ENCODE data around the gene FOXP1.

FOXP1 gene

DNA sequence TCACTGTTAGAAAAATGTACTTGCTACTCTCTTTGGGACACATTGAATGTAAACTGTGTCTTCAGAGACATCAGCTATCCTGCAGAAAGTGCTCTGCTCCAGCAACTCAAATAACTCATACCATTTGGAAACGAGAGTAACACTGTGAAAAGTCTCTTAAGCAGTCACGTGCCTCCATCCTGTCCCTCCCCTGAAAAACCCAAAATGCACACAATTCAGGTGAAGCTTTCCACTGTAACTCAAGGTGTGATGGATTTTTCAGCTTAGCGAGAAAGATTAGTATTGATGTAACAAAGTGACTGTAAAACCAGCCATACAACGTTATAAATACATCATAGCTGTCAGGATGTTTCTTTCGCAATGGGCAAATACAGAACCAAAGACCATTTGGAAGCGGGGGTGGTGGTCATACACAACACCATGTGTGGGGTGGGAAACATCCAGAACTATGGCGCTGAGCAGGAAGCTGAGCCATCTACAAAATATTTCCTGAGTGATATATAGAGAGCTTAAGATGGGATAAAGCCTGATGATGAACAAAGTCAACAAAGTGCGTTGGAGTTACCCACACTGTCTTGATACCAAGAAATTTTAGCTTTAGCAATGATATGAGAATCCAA lies 332.3 kb downstream of the FOXP1 start:
- DNase-seq (ENCODE audit: insufficient read length, low spot score) (no peak), FAIRE-seq (no peak)
- TF ChIP-seq PAX5 (IDR thresholded peaks at IDR 0.05; ENCODE audit: insufficient read depth, low read length, severe bottlenecking) (no peak), SPI1 (IDR thresholded peaks at IDR 0.05; ENCODE audit: low read depth, low read length) (no peak), POLR2A (IDR thresholded peaks at IDR 0.05; ENCODE audit: low read depth, low read length) (no peak), POU2F2 (IDR thresholded peaks at IDR 0.05; ENCODE audit: low read depth, low read length) (no peak), POLR2AphosphoS5 (IDR thresholded peaks at IDR 0.05; ENCODE audit: low read depth, low read length) (no peak), TAF1 (IDR thresholded peaks at IDR 0.05; ENCODE audit: low read depth, low read length) (no peak)

DNA sequence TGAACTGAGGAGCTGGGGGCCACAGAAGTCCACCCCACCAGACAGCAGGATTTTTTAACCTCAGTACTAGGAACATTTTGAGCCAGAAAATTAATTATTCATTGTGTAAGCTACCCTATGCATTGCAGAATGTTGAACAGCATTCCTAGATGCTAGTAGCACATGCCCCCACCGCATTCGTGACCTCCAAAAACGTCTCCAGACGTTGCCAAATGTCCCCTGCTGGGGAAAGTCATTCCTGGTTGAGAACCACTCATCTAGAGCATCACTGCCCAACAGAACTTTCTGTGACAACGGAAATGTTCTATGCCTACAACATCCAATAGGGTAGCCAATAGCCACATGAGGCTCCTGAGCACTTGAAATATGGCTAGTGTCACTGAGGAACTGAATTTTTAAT lies 333.5 kb downstream of the FOXP1 start:
- FAIRE-seq: no peak
- no peak for DNase-seq (ENCODE audit: insufficient read length, low spot score)
- TF ChIP-seq SPI1 (IDR thresholded peaks at IDR 0.05; ENCODE audit: low read depth, low read length) (no peak), TAF1 (IDR thresholded peaks at IDR 0.05; ENCODE audit: low read depth, low read length) (no peak), POU2F2 (IDR thresholded peaks at IDR 0.05; ENCODE audit: low read depth, low read length) (no peak), POLR2A (IDR thresholded peaks at IDR 0.05; ENCODE audit: low read depth, low read length) (no peak), PAX5 (IDR thresholded peaks at IDR 0.05; ENCODE audit: insufficient read depth, low read length, severe bottlenecking) (no peak), POLR2AphosphoS5 (IDR thresholded peaks at IDR 0.05; ENCODE audit: low read depth, low read length) (no peak)

DNA sequence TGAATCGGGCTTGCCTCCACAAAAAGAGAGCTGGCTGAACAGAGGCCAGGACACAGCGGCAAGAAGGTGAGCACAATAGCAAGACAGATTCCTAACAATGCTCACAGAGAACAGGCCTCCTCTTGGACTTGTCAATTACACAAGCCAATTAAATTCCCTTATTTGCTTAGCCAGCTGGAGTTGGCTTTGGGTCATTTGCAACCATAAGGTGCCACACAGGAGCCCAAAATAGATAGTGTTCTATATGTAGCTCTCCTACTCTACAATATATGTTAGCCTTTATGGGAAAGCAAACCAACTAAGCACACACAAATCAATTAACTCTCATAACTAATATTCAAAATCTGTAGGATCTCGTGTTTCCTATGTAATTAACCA lies 335.6 kb downstream of the FOXP1 start:
- TF ChIP-seq POLR2A (IDR thresholded peaks at IDR 0.05; ENCODE audit: low read depth, low read length) (no peak), POU2F2 (IDR thresholded peaks at IDR 0.05; ENCODE audit: low read depth, low read length) (no peak), POLR2AphosphoS5 (IDR thresholded peaks at IDR 0.05; ENCODE audit: low read depth, low read length) (no peak), PAX5 (IDR thresholded peaks at IDR 0.05; ENCODE audit: insufficient read depth, low read length, severe bottlenecking) (no peak), TAF1 (IDR thresholded peaks at IDR 0.05; ENCODE audit: low read depth, low read length) (no peak)
- FAIRE-seq: no peak
- no peak for DNase-seq (ENCODE audit: insufficient read length, low spot score)

DNA sequence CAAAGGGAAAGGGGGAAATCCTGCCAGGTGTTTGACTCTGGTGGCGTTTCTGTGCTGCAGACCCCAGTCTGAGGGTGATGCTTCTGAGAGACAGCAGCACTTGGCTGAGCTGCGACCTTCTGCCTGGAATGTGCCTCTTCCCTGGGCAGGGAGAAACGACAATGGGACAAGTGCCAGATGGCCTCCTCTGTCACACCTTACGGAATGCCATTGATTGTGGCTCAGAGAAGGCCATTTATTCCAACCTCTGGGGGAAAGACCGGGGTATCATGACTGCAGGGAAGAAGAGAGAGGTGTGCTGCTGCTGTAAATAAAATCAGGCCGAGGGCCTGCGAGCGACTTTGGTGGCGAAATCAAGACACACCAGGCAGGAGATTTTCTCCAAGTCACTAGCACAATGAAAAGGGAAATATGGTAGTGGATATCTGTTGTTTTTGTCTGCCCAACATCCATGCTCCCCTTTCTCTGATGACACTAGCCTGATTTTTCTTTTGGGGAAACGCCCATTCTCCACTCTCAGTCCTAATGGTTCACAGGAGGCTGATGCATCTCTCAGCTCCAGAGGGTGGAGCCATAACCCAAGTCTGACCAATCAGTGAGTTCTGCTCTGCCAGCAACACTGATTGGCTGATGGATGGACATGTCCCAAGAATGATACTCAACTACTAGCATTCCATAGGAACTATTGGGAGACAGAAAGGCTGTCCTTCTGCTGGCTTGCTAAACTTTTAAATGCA lies 336.1 kb downstream of the FOXP1 start:
- no peak for TF ChIP-seq POLR2A (IDR thresholded peaks at IDR 0.05; ENCODE audit: low read depth, low read length)
- no peak for TF ChIP-seq POLR2AphosphoS5 (IDR thresholded peaks at IDR 0.05; ENCODE audit: low read depth, low read length)
- TF ChIP-seq POU2F2 (IDR thresholded peaks at IDR 0.05; ENCODE audit: low read depth, low read length): no peak
- no peak for TF ChIP-seq PAX5 (IDR thresholded peaks at IDR 0.05; ENCODE audit: insufficient read depth, low read length, severe bottlenecking)
- TF ChIP-seq SPI1 (IDR thresholded peaks at IDR 0.05; ENCODE audit: low read depth, low read length): no peak
- TF ChIP-seq TAF1 (IDR thresholded peaks at IDR 0.05; ENCODE audit: low read depth, low read length): no peak
- DNase-seq (ENCODE audit: insufficient read length, low spot score) (no peak), FAIRE-seq (no peak)

DNA sequence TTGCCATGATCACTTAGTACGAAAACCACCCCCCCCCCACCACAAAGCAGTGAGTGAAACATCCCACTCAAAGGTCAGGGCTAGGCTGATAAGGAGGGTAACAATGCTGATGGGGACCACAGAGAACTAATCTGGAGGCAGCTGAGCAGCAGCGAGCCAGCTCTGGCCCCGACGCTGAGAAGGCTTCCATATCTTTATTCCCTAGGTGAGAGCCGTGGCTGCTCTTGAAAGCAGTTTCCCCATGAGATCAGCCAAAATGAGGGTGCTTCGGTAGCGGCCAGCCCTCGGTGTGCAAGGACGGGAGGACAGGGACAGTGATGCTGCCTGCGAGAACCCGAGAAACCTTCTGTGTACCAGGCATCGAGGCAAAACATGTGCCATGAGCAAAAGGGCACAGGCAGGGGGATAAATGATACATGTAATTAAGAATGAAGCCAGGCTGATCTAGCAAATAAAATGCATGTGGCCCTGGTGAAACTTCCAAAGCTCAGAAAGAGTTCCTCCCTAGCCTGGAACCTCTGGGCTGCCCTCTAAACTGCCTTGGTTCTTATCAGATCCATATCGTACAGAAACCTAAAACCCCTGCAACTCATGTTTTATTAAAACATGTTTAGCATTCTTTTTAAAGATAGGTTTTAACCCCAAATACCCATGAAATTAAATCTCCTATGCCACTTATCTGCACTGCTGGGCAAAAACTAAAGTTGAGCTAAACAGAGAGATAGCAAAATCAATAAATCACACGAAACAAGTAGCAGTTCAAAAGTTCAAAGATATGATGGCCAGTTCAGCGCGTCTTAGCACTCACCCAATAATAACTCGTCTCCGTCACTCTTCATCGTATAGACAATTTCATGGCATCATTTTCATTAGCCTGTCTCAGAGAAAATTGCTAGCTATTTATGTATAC lies 337.3 kb downstream of the FOXP1 start:
- TF ChIP-seq POU2F2 (IDR thresholded peaks at IDR 0.05; ENCODE audit: low read depth, low read length): no peak
- no peak for TF ChIP-seq PAX5 (IDR thresholded peaks at IDR 0.05; ENCODE audit: insufficient read depth, low read length, severe bottlenecking)
- TF ChIP-seq TAF1 (IDR thresholded peaks at IDR 0.05; ENCODE audit: low read depth, low read length): no peak
- TF ChIP-seq SPI1 (IDR thresholded peaks at IDR 0.05; ENCODE audit: low read depth, low read length): no peak
- no peak for TF ChIP-seq POLR2AphosphoS5 (IDR thresholded peaks at IDR 0.05; ENCODE audit: low read depth, low read length)
- no peak for TF ChIP-seq POLR2A (IDR thresholded peaks at IDR 0.05; ENCODE audit: low read depth, low read length)
- no peak for DNase-seq (ENCODE audit: insufficient read length, low spot score)
- FAIRE-seq: no peak

DNA sequence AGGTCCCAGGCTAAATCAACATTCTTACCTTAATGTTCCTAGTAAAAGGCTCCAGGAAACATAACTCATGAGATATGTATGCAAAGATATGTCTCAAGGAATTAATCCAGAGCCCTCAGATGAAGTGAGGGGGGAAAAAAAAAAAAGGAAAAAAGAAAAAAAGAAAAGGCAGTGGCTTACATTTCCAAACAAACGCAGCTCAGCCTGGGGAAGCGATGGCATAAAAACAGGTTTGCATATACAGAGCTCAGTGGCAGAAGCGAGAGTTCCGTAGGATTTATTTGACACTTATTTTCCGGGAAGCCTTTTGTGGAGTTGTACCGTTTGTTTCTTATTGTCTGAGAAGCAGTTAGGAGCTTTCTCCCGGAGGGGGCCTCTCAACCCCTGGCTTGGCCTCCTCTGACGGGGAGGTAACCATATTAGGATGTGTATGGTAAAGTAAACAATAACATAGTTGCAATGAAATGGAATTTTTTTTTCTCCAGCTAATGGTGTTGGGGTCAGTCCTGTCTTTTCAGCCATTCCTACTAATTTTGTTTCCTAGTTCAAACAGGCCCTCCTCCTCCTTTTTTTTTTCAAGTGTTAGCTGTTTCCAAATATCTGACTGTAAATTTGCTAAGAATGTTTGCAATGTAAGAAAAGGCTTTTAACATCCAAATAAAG lies 338.6 kb downstream of the FOXP1 start:
- TF ChIP-seq TAF1 (IDR thresholded peaks at IDR 0.05; ENCODE audit: low read depth, low read length) (no peak), SPI1 (IDR thresholded peaks at IDR 0.05; ENCODE audit: low read depth, low read length) (no peak), POU2F2 (IDR thresholded peaks at IDR 0.05; ENCODE audit: low read depth, low read length) (no peak), PAX5 (IDR thresholded peaks at IDR 0.05; ENCODE audit: insufficient read depth, low read length, severe bottlenecking) (no peak), POLR2AphosphoS5 (IDR thresholded peaks at IDR 0.05; ENCODE audit: low read depth, low read length) (no peak), POLR2A (IDR thresholded peaks at IDR 0.05; ENCODE audit: low read depth, low read length) (no peak)
- FAIRE-seq (no peak), DNase-seq (ENCODE audit: insufficient read length, low spot score) (no peak)

DNA sequence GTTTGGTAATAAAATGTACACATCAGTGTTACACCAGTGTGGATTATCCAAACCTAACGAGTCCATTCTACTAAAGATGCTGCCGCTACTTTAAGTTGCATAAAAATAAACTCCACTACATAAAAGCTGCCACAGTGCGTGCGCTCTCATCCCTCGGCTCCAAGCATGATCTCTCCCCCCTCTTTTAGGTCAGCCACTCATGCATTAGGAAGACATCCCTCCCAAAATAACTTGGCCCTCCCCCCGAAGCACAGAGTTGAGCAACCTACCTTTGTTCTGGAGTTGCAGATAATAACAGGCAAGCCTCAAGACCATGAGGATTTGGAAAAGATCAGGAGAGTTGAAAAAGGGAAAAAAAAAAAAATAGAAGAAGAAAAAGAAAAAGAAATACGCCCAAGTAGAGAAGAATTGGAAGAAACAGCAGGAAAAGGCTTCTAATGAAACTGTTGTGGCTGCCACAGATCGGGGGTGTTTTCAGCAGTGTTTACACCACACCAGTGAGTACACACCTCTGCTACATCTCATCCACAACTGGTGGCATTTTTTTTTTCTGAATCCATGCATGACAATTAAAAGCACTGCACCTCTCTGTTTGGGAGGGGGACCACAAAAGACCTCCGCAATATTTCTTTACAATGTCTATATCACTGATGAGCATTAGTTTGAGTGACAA lies 339.2 kb downstream of the FOXP1 start:
- no peak for FAIRE-seq

DNA sequence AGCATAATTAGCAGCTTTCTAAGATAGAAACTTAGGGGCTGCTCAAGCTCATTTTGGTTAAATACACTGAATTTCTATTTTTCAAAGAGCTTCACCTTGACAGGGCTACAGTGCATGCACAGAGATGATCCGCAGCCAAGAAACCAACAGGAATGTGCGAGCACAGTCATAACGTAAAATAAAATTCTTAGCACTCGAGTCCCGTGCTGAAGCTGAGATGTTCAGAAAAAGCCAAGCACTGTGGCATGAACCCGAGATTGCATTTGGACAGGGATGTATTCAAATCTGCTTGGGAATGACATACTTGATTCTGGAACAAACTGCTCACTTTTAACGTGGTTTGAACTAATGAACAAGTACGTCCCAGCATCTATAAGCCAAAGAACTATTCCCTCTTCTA lies 340.3 kb downstream of the FOXP1 start:
- FAIRE-seq: no peak
- no peak for DNase-seq (ENCODE audit: insufficient read length, low spot score)

More for the DNA sequence above, 339.2 kb downstream of the FOXP1 start:
- no peak for DNase-seq (ENCODE audit: insufficient read length, low spot score)
- no peak for TF ChIP-seq POLR2AphosphoS5 (IDR thresholded peaks at IDR 0.05; ENCODE audit: low read depth, low read length)
- no peak for TF ChIP-seq TAF1 (IDR thresholded peaks at IDR 0.05; ENCODE audit: low read depth, low read length)
- no peak for TF ChIP-seq SPI1 (IDR thresholded peaks at IDR 0.05; ENCODE audit: low read depth, low read length)
- no peak for TF ChIP-seq PAX5 (IDR thresholded peaks at IDR 0.05; ENCODE audit: insufficient read depth, low read length, severe bottlenecking)
- TF ChIP-seq POU2F2 (IDR thresholded peaks at IDR 0.05; ENCODE audit: low read depth, low read length): no peak
- no peak for TF ChIP-seq POLR2A (IDR thresholded peaks at IDR 0.05; ENCODE audit: low read depth, low read length)

More for the DNA sequence above, 340.3 kb downstream of the FOXP1 start:
- TF ChIP-seq POLR2A (IDR thresholded peaks at IDR 0.05; ENCODE audit: low read depth, low read length) (no peak), PAX5 (IDR thresholded peaks at IDR 0.05; ENCODE audit: insufficient read depth, low read length, severe bottlenecking) (no peak), SPI1 (IDR thresholded peaks at IDR 0.05; ENCODE audit: low read depth, low read length) (no peak), TAF1 (IDR thresholded peaks at IDR 0.05; ENCODE audit: low read depth, low read length) (no peak), POU2F2 (IDR thresholded peaks at IDR 0.05; ENCODE audit: low read depth, low read length) (no peak), POLR2AphosphoS5 (IDR thresholded peaks at IDR 0.05; ENCODE audit: low read depth, low read length) (no peak)
